MG63 (cell line): ENCODE results near the gene ABCG5. TPM values are rescaled to one million over a fixed set of nuclear protein-coding genes. Genes with fewer than 3 reads are reported as not detected.

Source experiments
- DNase-seq: peaks from one replicate; pipeline ENCODE4 v3.0.0-alpha.2; 2020
- H3K27me3 ChIP-seq: fragments of 250-450 bp; sonication (Bioruptor Pico); 2 replicates; pipeline ENCODE4 v1.5.1; 2020; ENCODE audit warnings: mild to moderate bottlenecking, moderate library complexity
- H3K36me3 ChIP-seq: fragments of 250-450 bp; sonication (Bioruptor Pico); 2 replicates; pipeline ENCODE4 v1.5.1; 2020; ENCODE audit warnings: mild to moderate bottlenecking, moderate library complexity
- H3K4me3 ChIP-seq: fragments of 250-450 bp; sonication (Bioruptor Pico); 2 replicates; pipeline ENCODE4 v1.5.1; 2020; ENCODE audit warnings: mild to moderate bottlenecking, moderate library complexity
- H3K9me3 ChIP-seq: fragments of 250-450 bp; sonication (Bioruptor Pico); 2 replicates; pipeline ENCODE4 v1.5.1; 2020; ENCODE audit warnings: mild to moderate bottlenecking, moderate library complexity
- total RNA-seq: library from RNA; depleted of rRNA; stranded (reverse); fragments of >200 nt; shearing (Covaris generic); gene quantifications from 2 replicates; pipeline ENCODE4 v1.2.3, GENCODE V29; 2014; ENCODE audit warnings: low replicate concordance

The ABCG5 gene
- total RNA-seq, 1 experiment from 2014 or later = not detected

DNA sequence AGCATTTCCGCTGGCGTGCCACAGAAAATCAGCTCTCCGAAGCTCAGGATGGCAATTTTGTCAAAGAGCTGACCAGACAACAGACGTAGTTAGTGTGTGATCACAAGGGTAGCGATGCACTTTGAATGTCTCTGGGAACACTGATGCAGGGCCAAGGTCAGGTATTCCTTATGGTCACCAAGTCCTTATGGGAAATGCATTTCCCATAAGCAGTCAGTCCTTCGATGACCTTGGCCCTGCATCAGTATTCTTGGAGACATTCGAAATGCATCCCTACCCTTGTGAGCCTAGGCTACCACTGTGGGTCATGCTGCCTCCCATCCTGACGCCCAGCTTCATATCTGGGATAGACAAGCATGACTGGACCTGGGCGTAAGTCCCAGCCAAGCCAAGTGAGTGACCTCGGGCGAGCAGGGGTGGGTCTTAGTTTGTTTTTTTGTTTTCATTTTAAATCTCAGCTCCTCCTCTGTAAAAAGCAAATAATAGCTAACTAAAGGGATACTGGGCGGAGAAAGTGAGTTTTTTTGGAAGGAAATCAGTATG lies 13.6 kb downstream of the ABCG5 start:
- H3K4me3 ChIP-seq = no peak overlapping the region
- H3K27me3 ChIP-seq = no peaks in the 10 kb centered on the region
- H3K36me3 ChIP-seq = no peaks in the 10 kb centered on the region
- H3K9me3 ChIP-seq = no peaks in the 10 kb centered on the region
- DNase-seq = no peak

DNA sequence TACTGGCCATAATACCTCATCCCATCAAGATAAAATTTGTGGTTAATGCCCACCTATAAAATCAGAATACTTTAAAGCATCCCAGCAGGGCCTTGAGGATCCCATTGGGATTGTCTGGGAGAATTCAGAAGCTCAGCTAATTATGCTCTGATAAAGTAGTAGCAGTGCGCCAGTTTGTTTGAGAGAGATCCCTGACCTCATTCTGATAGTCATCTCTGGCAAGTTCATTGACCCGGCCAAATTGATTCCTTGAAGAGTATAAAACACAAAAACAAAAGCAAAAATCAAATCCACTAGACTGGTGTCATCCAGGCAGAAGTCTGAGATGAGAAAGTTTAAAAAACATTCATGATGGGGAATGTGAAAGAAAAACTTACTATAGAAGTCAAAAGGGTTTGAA lies 14.1 kb downstream of the ABCG5 start:
- no peak for DNase-seq
- H3K4me3 ChIP-seq = no peak overlapping the region
- no peaks in the 10 kb centered on the region for H3K9me3 ChIP-seq
- H3K36me3 ChIP-seq = no peaks in the 10 kb centered on the region
- H3K27me3 ChIP-seq = no peaks in the 10 kb centered on the region

DNA sequence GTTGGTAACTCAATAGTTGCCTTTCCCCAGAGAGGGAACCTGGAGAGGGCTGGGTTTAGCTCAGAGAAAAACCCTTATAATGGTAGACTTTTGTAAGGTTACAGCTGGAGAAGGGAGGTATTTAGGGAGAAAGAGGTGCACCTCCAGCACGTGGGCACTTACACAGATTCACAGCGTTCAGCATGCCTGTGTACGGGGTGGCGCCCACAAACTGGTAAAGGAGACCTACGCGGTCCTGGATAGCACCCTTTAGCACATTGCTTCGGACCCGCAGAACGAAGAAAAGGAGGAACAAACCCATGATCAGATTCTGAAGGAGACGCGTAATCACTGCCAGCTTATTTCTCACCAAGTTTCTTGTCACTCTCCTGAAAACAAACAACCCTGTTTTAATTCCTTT lies 14.9 kb downstream of the ABCG5 start:
- no peaks in the 10 kb centered on the region for H3K36me3 ChIP-seq
- no peaks in the 10 kb centered on the region for H3K9me3 ChIP-seq
- H3K4me3 ChIP-seq = no peak overlapping the region
- no peak for DNase-seq
- H3K27me3 ChIP-seq = no peaks in the 10 kb centered on the region

DNA sequence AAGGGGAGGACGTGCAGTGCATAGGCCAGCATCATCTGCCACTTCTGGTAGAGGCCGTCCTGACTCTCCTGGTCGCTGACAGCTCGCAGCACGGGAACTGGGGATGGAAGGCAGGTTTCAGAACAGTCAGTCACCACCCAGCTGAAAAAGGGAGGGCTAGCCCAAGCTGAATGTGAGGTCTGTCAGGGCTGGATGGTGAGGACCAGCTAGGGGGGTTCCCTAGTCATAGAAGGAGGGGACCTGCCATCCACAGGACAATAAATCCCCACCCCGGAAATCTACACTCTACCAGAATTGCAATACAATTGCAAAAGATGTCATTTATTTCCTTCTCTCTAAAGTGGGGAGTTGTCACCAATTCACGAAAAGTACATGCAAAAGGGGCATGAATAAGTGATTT lies 15.8 kb downstream of the ABCG5 start:
- H3K9me3 ChIP-seq = no peaks in the 10 kb centered on the region
- no peak overlapping the region for H3K4me3 ChIP-seq
- H3K27me3 ChIP-seq = no peaks in the 10 kb centered on the region
- H3K36me3 ChIP-seq = no peaks in the 10 kb centered on the region
- DNase-seq = no peak

DNA sequence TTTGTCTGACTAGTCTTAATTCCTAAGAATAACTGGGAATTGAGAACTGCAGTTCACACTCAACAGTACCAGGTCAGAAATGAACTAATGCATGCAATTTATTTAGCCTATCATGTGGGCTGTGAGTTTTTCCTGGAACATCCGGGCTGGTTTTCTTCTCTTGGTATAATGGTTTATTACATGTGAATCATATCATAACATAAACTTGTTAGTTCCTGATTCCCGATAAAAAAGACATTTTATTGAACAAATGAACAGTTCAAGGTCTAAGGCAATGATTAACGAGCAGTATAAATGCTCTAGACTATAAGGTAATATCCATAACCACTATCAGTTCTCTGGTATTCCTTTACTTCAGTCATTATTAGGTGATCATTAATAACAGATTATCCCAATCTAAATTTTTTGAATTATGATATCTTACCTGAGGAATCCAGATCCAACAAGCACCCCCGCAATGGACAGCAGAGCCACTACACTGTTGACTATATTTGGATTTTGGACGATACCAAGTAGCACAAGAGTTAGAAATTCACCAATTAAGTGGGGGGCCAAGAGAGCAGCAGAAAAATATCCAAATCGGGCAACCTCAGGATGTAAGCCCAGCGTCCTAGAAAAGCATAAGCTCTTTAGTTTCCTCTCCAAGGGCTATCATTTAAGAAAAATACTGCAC lies 19.0 kb downstream of the ABCG5 start:
- no peaks in the 10 kb centered on the region for H3K27me3 ChIP-seq
- no peaks in the 10 kb centered on the region for H3K9me3 ChIP-seq
- no peak for DNase-seq
- no peaks in the 10 kb centered on the region for H3K36me3 ChIP-seq
- H3K4me3 ChIP-seq = no peak overlapping the region

DNA sequence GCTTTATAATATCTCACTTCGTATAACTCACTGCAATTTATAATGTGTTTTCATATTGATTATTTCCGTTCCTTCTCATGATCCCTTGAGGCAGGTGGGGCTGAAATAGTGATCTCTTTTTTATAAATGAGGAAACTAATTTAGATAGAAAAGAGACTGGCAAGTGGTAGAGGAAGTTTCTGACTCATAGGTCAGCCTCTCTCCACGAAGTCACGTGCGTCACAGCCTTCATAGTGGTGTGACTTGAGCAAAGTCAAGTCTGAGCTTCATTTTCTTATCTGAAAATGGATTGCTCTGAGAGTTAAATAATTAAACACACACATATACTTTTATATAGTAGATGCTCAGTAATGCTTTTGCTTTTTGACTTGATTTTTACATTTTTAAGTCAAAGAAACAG lies 19.9 kb downstream of the ABCG5 start:
- DNase-seq = peak; percentile 21

DNA sequence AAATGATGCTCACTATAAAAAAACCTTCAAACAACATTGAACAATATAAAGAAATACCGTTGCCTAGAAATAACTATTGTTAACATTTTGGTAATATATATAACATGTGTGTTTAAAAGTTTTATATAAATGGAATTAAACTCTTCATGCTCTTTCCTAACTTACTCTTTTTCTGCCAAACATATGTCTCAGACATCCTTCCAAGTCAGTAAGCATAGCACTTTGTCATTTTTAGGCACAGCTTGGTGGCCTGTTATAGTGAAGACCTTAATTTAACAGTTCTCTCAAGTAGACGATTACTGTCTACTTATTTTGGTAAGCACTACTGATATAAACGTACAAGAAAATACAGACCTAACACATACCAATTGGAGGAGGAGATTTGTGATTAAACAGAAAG lies 23.9 kb downstream of the ABCG5 start:
- Histone ChIP-seq H3K27me3 (no peaks in the 10 kb centered on the region), H3K36me3 (no peaks in the 10 kb centered on the region), H3K4me3 (no peak overlapping the region), H3K9me3 (no peaks in the 10 kb centered on the region)
- DNase-seq = no peak

More for the DNA sequence above, 19.9 kb downstream of the ABCG5 start:
- H3K27me3 ChIP-seq = no peaks in the 10 kb centered on the region
- no peaks in the 10 kb centered on the region for H3K9me3 ChIP-seq
- no peaks in the 10 kb centered on the region for H3K36me3 ChIP-seq
- H3K4me3 ChIP-seq = no peak overlapping the region

DNA sequence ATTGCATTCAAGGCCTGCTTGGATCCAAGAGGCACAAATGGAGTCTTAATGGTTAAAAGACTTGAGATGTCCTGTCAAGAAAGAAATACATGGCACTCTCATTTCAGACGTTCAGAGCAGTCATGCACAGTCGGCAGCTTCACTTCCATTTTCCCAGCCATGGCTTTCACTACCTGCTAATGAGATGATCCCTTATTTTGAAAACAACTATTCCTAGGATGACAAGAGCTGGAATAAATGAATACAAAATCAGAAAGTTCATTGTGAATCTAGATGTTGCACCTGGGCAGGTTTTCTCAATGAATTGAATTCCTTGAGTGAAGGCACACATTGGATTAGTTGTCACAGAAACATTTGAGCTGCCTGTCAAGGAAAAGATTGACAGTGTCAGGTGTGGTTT lies 25.7 kb downstream of the ABCG5 start:
- Histone ChIP-seq H3K36me3 (no peaks in the 10 kb centered on the region), H3K27me3 (no peaks in the 10 kb centered on the region), H3K9me3 (no peaks in the 10 kb centered on the region), H3K4me3 (no peak overlapping the region)
- DNase-seq = no peak

DNA sequence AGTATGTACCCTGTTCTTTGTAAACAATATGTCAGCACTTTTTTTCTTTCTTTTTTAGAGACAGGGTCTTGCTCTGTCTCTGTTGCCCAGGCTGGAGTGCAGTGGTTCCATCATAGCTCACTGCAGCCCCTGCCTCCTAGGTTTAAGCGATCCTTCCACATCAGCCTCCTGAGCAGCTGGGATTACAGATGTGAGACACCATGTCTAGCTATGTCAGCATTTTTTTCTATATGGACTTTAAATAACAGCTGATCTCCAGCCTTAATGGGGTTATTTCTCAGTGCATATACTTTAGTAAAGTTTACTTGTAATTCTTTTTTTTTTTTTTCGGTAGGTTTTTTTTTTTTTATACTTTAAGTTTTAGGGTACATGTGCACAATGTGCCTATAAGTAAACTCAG lies 26.6 kb downstream of the ABCG5 start:
- Histone ChIP-seq H3K27me3 (no peaks in the 10 kb centered on the region), H3K9me3 (no peaks in the 10 kb centered on the region), H3K4me3 (no peak overlapping the region), H3K36me3 (no peaks in the 10 kb centered on the region)
- DNase-seq = no peak

DNA sequence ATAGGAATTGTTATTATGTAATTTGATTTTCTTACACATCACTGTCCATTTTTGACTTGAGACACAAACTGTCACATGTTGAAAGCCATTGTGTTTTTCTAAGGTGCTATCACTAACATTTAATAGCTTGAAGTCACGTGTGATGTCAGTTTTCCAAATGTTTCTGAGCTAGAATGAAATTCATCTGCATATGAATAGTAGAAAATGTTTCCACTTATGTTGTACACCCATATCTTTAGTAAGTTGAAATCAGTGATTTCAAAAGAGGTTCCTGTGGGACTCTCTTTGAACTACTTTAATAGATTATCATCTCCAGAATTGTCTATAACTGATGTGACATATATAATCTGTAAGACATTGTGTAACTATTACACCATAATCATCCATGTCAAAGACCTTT lies 27.8 kb downstream of the ABCG5 start:
- no peak for DNase-seq
- Histone ChIP-seq H3K36me3 (no peaks in the 10 kb centered on the region), H3K27me3 (no peaks in the 10 kb centered on the region), H3K9me3 (no peaks in the 10 kb centered on the region), H3K4me3 (no peak overlapping the region)

DNA sequence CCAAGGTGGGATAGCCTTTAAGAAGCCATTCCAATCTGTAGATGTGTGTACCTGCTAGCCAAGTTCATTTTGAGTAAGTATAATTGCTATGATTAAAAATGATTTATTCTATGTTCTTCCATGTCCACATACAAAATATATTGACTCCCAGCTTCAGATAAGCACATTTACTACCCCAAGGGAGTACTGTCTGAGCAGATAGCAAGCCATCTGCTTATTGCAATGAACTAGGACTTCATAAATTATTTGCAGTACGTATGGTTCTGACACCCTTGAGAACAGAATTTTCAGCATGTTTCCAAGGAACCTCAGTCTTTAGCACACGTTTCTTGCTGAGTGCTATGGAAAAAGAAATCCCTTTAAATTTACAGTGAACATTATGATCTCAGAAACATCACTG lies 28.2 kb downstream of the ABCG5 start:
- H3K27me3 ChIP-seq = no peaks in the 10 kb centered on the region
- no peak for DNase-seq
- H3K4me3 ChIP-seq = no peak overlapping the region
- H3K36me3 ChIP-seq = no peaks in the 10 kb centered on the region
- no peaks in the 10 kb centered on the region for H3K9me3 ChIP-seq

DNA sequence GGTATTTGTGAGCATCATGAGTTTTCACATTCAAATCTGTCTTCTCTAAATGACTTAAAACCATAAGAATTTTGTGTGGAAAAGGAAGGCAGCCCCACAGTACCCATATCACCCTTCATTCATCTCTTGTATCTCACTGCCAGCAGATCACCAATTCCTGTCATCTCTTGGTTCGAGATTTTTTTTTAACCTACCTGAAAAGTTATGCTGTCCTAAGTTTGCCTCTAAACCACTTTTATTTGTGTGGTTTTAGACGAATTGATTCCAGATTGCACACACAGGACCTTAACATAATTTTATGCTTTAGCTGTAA lies 32.0 kb downstream of the ABCG5 start:
- H3K4me3 ChIP-seq = no peak overlapping the region
- DNase-seq = no peak
- no peaks in the 10 kb centered on the region for H3K27me3 ChIP-seq
- H3K9me3 ChIP-seq = no peaks in the 10 kb centered on the region
- no peaks in the 10 kb centered on the region for H3K36me3 ChIP-seq

DNA sequence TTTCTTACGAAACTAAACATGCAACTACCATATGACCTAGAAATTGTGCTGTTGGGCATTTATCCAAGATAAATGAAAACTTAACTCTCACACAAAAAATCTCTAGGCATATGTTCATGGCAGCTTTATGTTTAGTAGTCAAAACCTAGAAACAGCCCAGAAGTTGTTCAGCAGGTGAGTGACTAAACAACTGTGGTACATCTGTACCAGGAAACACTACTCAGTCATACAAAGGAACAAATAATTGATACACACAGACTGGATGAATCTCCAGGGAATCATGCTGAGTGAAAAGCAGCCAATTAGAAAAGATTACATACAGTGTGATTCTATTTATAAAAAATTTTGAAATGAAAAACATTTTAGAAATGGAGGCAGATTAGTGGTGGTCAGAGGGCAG lies 35.5 kb downstream of the ABCG5 start:
- H3K27me3 ChIP-seq = no peaks in the 10 kb centered on the region
- no peak for DNase-seq
- no peak overlapping the region for H3K4me3 ChIP-seq
- H3K36me3 ChIP-seq = no peaks in the 10 kb centered on the region
- no peaks in the 10 kb centered on the region for H3K9me3 ChIP-seq

DNA sequence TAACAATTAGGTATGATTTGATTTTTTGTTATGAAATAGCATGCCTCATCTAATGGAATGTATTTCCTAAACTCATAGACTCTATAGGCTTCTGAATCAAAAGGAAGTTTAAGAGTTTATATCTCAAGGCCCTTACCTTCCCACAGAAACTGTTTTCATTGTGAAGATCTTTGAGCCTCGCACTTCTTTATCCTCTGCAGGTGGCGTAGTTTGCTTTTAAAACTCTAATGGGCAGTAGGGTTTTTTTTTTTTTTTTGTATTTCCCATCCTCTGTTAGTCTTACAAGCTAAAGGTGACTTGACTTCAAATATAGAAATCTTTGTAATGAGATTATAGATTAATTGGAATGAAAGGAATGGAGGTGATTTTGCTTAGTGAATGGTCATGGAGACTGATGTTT lies 36.5 kb downstream of the ABCG5 start:
- DNase-seq = no peak
- Histone ChIP-seq H3K4me3 (no peak overlapping the region), H3K9me3 (no peaks in the 10 kb centered on the region), H3K27me3 (no peaks in the 10 kb centered on the region), H3K36me3 (no peaks in the 10 kb centered on the region)

DNA sequence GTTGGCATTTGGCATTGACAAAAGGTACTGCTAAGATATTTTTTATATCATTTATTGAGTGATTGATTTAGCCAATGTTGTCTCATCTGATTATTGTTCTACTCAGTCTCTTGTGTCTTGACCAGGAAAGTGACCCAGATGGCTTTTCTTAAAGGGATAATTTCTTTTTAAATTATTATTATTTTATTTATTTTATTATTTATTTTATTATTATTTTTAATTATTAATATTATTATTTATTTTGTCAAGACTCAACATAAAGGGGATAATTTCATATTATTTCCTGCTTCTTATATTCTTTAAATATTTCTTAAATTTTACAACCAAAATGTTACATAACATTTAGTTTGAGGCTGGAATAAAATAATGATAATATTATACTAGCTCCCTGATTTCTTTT lies 37.7 kb downstream of the ABCG5 start:
- DNase-seq = no peak
- H3K4me3 ChIP-seq = no peak overlapping the region
- H3K9me3 ChIP-seq = no peaks in the 10 kb centered on the region
- H3K27me3 ChIP-seq = no peaks in the 10 kb centered on the region
- H3K36me3 ChIP-seq = no peaks in the 10 kb centered on the region

DNA sequence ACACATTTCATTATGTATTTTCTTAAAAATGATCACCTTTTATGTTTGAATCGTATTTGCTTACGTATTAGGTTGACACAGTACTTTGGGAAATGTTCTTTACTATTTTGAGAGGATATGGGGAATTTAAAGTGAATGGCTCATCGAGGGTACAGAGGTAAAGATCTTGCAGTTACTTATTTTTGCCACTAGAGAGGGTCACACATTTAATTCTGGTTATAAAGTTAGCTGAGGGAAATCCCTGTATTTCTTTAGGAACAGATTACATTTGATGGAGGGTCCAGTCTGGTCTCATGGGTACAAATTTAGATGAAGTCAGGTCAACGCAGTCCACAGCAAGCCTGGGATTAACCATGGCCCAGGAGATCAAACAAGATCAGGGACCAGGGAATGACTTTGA lies 40.3 kb downstream of the ABCG5 start:
- Histone ChIP-seq H3K4me3 (no peak overlapping the region), H3K36me3 (no peaks in the 10 kb centered on the region), H3K27me3 (no peaks in the 10 kb centered on the region), H3K9me3 (no peaks in the 10 kb centered on the region)
- no peak for DNase-seq

DNA sequence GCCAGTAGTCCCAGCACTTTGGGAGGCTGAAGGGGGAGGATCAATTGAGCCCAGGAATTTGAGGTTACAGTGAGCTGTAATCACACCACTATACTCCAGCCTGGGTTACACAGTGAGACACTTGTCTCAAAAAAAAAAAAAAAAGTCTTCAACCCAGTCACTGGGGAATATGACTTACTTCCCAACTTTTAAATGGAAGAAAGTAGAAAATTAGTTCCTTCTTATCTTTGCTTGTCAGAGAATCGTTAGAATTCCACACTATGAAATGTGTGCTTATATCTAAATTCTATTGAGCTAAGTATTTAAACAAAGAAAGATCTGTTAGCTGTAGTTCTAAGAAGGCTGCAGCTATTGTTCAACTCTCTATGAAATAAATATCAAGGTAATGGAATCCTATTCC lies 42.4 kb downstream of the ABCG5 start:
- Histone ChIP-seq H3K27me3 (no peaks in the 10 kb centered on the region), H3K36me3 (no peaks in the 10 kb centered on the region; the same call in 1 of the 2 replicates), H3K9me3 (no peaks in the 10 kb centered on the region), H3K4me3 (no peak overlapping the region)
- DNase-seq = no peak

DNA sequence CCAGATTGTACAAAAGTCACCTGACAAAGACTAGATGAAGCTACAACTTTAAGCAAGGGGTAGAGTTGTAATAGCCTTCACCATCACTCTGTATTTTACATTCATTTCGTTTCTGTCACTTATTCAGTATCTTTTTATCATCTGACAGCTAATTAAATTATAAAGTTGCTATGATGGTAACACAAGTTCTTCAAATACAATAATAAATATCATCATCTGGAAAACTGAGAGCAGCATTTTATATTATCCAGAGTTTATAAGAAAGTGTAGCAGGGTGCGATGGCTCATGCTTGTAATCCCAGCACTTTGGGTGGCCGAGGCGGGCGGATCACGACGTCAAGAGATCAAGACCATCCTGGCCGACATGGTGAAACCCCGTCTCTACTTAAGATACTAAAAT lies 43.7 kb downstream of the ABCG5 start:
- H3K9me3 ChIP-seq = no peaks in the 10 kb centered on the region
- no peaks in the 10 kb centered on the region; the same call in 1 of the 2 replicates for H3K36me3 ChIP-seq
- H3K4me3 ChIP-seq = no peak overlapping the region
- H3K27me3 ChIP-seq = no peaks in the 10 kb centered on the region
- no peak for DNase-seq

DNA sequence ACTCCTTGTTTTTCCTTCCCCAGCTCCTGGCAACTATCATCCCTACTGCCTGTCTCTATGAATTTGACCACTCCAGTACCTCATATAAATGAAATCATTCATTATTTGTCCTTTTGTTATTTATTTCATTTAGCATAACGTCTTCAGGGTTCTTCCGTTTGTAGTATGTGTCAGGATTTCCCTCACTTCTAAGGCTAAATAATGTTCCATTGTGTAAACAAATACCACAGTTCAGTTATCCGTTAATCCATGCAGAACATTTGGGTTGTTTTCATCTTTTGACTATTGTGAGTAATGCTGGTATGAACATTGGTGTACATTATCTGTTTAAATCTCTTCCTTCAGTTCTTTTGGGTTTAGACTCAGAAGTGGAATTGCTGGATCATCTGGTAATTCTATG lies 46.0 kb downstream of the ABCG5 start:
- Histone ChIP-seq H3K27me3 (no peaks in the 10 kb centered on the region), H3K4me3 (no peak overlapping the region), H3K36me3 (no peaks in the 10 kb centered on the region; the same call in 1 of the 2 replicates), H3K9me3 (no peaks in the 10 kb centered on the region)
- DNase-seq = no peak
